ENCODE measurements around the gene RPRD1B. TPM values are rescaled to one million over a fixed set of nuclear protein-coding genes. Genes with fewer than 3 reads are reported as not detected.

The RPRD1B gene
- total and polyA plus RNA-seq, 3 donors from 2014 or later, result 30.4 to 50.5 (median 41.9) TPM

GRCh38 chr20:38040276-38040675 is 6.7 kb downstream of the RPRD1B start:
- intact Hi-C loops (cut with DNase I; ENCODE audit: low total_unique reads), result no loop called here
- no peaks in the 10 kb centered on the region for H3K36me3 ChIP-seq (ENCODE audit: low read depth, missing control alignments)

GRCh38 chr20:38043512-38044300 is 10.2 kb downstream of the RPRD1B start:
- H3K27me3 ChIP-seq, result no peaks in the 10 kb centered on the region
- no peaks in the 10 kb centered on the region for H3K4me1 ChIP-seq
- no peak overlapping the region for H3K4me3 ChIP-seq
- no peaks in the 10 kb centered on the region for H3K36me3 ChIP-seq (ENCODE audit: low read depth, missing control alignments)
- DNase-seq, result no peak
- H3K9me3 ChIP-seq, result no peaks in the 10 kb centered on the region
- TF ChIP-seq CTCF (IDR thresholded peaks at IDR 0.05), result no peak
- TF ChIP-seq POLR2A (IDR thresholded peaks at IDR 0.05), result no peak
- no peak overlapping the region for H3K27ac ChIP-seq
- intact Hi-C loops (cut with DNase I; ENCODE audit: low total_unique reads), result no loop called here
- WGBS, 2 donors, result 79% methylated on average over 10 of the region's 10 CpGs

More at GRCh38 chr20:38040276-38040675, 6.7 kb downstream of the RPRD1B start:
- no peaks in the 10 kb centered on the region for H3K27me3 ChIP-seq
- H3K4me3 ChIP-seq, result no peak overlapping the region
- peaks cover 3% of the 10 kb centered on the region for H3K4me1 ChIP-seq
- no peak for TF ChIP-seq CTCF (IDR thresholded peaks at IDR 0.05)
- TF ChIP-seq POLR2A (IDR thresholded peaks at IDR 0.05), result no peak
- DNase-seq, result no peak
- no peak overlapping the region for H3K27ac ChIP-seq
- WGBS, 2 donors, result 58 to 96% methylated on average over 1 of the region's 1 CpG
- H3K9me3 ChIP-seq, result no peaks in the 10 kb centered on the region

DNA sequence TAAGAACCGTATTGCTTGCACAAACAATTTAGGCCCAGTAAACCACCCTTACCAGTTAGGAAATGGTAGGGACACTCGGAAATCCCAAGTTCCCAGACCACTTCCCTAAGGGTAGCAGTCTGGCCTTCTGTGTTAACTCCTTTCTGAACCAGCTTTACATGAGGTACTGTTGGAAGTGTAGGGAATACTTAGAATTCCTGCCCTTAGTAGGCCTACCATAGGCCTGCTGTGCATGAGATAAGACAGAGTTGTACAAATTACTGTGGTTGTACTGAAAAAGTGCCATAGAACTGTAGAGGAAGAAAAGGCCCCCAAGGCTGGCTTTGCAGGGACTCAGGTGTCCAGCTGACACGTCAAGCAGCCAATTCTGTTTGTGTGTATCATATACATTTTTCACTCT is 11.1 kb downstream of the RPRD1B start:
- H3K4me3 ChIP-seq, result no peak overlapping the region
- H3K4me1 ChIP-seq, result no peaks in the 10 kb centered on the region
- intact Hi-C loops (cut with DNase I; ENCODE audit: low total_unique reads), result no loop called here
- WGBS, 2 donors, result 79 to 93% methylated on average over 3 of the region's 3 CpGs
- H3K9me3 ChIP-seq, result no peaks in the 10 kb centered on the region
- TF ChIP-seq CTCF (IDR thresholded peaks at IDR 0.05) (no peak), POLR2A (IDR thresholded peaks at IDR 0.05) (no peak)
- H3K27ac ChIP-seq, result no peak overlapping the region
- H3K27me3 ChIP-seq, result no peaks in the 10 kb centered on the region
- DNase-seq, result no peak
- H3K36me3 ChIP-seq (ENCODE audit: low read depth, missing control alignments), result no peaks in the 10 kb centered on the region

DNA sequence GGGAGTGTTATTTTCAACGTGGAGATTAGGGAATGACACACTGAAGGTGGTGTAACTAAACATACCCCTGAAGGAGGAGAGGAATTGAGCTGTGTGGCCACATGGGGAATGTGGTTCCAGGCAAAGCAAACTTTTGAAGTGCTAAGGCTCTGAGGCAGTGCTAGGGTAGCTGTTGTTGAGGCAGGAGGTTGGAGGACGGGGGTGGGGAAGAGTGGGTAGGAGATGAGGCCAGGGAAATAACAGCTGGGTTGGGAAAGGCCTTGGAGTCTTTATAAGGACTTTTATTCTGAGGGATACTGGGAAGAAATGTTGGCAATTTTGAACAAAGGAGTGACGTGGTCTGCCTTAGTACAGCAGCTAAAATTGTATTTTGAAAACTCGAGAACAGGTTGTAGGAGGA is 13.0 kb downstream of the RPRD1B start:
- WGBS, 2 donors, result 56 to 66% methylated on average over 4 of the region's 4 CpGs

More for the DNA sequence above, 13.0 kb downstream of the RPRD1B start:
- Histone ChIP-seq H3K36me3 (ENCODE audit: low read depth, missing control alignments) (no peaks in the 10 kb centered on the region), H3K9me3 (no peaks in the 10 kb centered on the region), H3K4me3 (no peak overlapping the region), H3K27ac (no peak overlapping the region), H3K4me1 (no peaks in the 10 kb centered on the region), H3K27me3 (no peaks in the 10 kb centered on the region)
- TF ChIP-seq POLR2A (IDR thresholded peaks at IDR 0.05) (no peak), CTCF (IDR thresholded peaks at IDR 0.05) (no peak)
- intact Hi-C loops (cut with DNase I; ENCODE audit: low total_unique reads), result no loop called here
- no peak for DNase-seq
